H9 (cell line): ENCODE results near the gene RBPJL. TPM values are rescaled to one million over a fixed set of nuclear protein-coding genes. Genes with fewer than 3 reads are reported as not detected.

Source experiments
- DNase-seq: peaks from one replicate; pipeline ENCODE4 v3.0.0-alpha.2; 2017
- H2AFZ ChIP-seq: one replicate; pipeline ENCODE4 v1.6.1; 2013; ENCODE audit warnings: mild to moderate bottlenecking, low read length, control low read depth, moderate library complexity
- H2AK5ac ChIP-seq: 2 replicates; pipeline ENCODE4 v1.6.1; 2013; ENCODE audit warnings: low read length, control low read depth, mixed read lengths; ENCODE audit not compliant: insufficient read length
- H2BK120ac ChIP-seq: one replicate; pipeline ENCODE4 v1.6.1; 2013; ENCODE audit warnings: low read depth, mild to moderate bottlenecking, low read length, control low read depth, inconsistent platforms; ENCODE audit not compliant: poor library complexity, severe bottlenecking
- H2BK12ac ChIP-seq: 2 replicates; pipeline ENCODE4 v1.6.1; 2013; ENCODE audit warnings: low read length, control low read depth, mixed read lengths, low read depth; ENCODE audit not compliant: insufficient read length
- H2BK15ac ChIP-seq: 2 replicates; pipeline ENCODE4 v1.6.1; 2013; ENCODE audit warnings: low read depth, low read length, control low read depth
- H2BK20ac ChIP-seq: one replicate; pipeline ENCODE4 v1.6.1; 2013; ENCODE audit warnings: low read depth, mild to moderate bottlenecking, low read length, control low read depth, inconsistent platforms; ENCODE audit not compliant: poor library complexity, severe bottlenecking
- H2BK5ac ChIP-seq: 2 replicates; pipeline ENCODE4 v1.6.1; 2013; ENCODE audit warnings: low read length, control low read depth, mixed read lengths; ENCODE audit not compliant: insufficient read length
- H3K14ac ChIP-seq: 2 replicates; pipeline ENCODE4 v1.6.1; 2013; ENCODE audit warnings: low read length, control low read depth; ENCODE audit not compliant: insufficient read depth
- H3K18ac ChIP-seq: 2 replicates; pipeline ENCODE4 v1.6.1; 2013; ENCODE audit warnings: low read depth, mild to moderate bottlenecking, mixed read lengths, low read length, control low read depth; ENCODE audit not compliant: insufficient read length
- H3K23ac ChIP-seq: 2 replicates; pipeline ENCODE4 v1.6.1; 2013; ENCODE audit warnings: low read length, control low read depth, mixed read lengths, low read depth; ENCODE audit not compliant: insufficient read length
- H3K23me2 ChIP-seq: 2 replicates; pipeline ENCODE4 v1.6.1; 2013; ENCODE audit warnings: low read depth, mild to moderate bottlenecking, mixed read lengths, low read length, control low read depth; ENCODE audit not compliant: insufficient read length, poor library complexity, severe bottlenecking
- H3K27ac ChIP-seq: 2 replicates; pipeline ENCODE4 v1.5.1; 2013; ENCODE audit warnings: low read length, control low read depth, mixed read lengths, low read depth; ENCODE audit not compliant: insufficient read length
- H3K27me3 ChIP-seq: 2 replicates; pipeline ENCODE4 v1.6.1; 2013; ENCODE audit warnings: low read length, control low read depth, inconsistent platforms; ENCODE audit not compliant: insufficient read depth
- H3K4ac ChIP-seq: 2 replicates; pipeline ENCODE4 v1.6.1; 2013; ENCODE audit warnings: low read depth, mild to moderate bottlenecking, control low read depth, inconsistent platforms, low read length, moderate library complexity
- H3K4me1 ChIP-seq: 2 replicates; pipeline ENCODE4 v1.6.1; 2013; ENCODE audit warnings: low read length, control low read depth, inconsistent platforms; ENCODE audit not compliant: insufficient read depth
- H3K4me2 ChIP-seq: 2 replicates; pipeline ENCODE4 v1.6.1; 2013; ENCODE audit warnings: low read length, control low read depth, mixed read lengths; ENCODE audit not compliant: insufficient read length, insufficient read depth
- H3K56ac ChIP-seq: 2 replicates; pipeline ENCODE4 v1.6.1; 2013; ENCODE audit warnings: low read depth, mild to moderate bottlenecking, mixed read lengths, low read length, control low read depth; ENCODE audit not compliant: insufficient read length
- H3K79me1 ChIP-seq: 2 replicates; pipeline ENCODE4 v1.6.1; 2013; ENCODE audit warnings: low read depth, mild to moderate bottlenecking, moderate library complexity, low read length, control low read depth, inconsistent platforms; ENCODE audit not compliant: insufficient read depth, poor library complexity, severe bottlenecking
- H3K79me2 ChIP-seq: 2 replicates; pipeline ENCODE4 v1.6.1; 2013; ENCODE audit warnings: low read length, control low read depth, inconsistent platforms; ENCODE audit not compliant: insufficient read depth
- H3K9ac ChIP-seq: 2 replicates; pipeline ENCODE4 v1.6.1; 2013; ENCODE audit warnings: low read length, control low read depth, mixed read lengths; ENCODE audit not compliant: insufficient read length; ENCODE audit errors: extremely low read depth
- H3K9me3 ChIP-seq: one replicate; pipeline ENCODE4 v1.6.1; 2013; ENCODE audit warnings: low read depth, low read length, inconsistent platforms; ENCODE audit not compliant: control insufficient read depth
- H3T11ph ChIP-seq: one replicate; pipeline ENCODE4 v1.6.1; 2013; ENCODE audit warnings: mild to moderate bottlenecking, low read length, control low read depth, inconsistent platforms
- H4K20me1 ChIP-seq: one replicate; pipeline ENCODE4 v1.6.1; 2013; ENCODE audit not compliant: control insufficient read depth, insufficient read length, insufficient read depth
- H4K5ac ChIP-seq: 2 replicates; pipeline ENCODE4 v1.6.1; 2013; ENCODE audit warnings: low read depth, mild to moderate bottlenecking, mixed read lengths, low read length, control low read depth; ENCODE audit not compliant: insufficient read length
- H4K8ac ChIP-seq: replicated peaks from 2 replicates; pipeline ENCODE4 v1.6.1; 2013; ENCODE audit warnings: low read length, control low read depth, mixed read lengths, low read depth; ENCODE audit not compliant: insufficient read length
- H4K91ac ChIP-seq: 2 replicates; pipeline ENCODE4 v1.6.1; 2013; ENCODE audit warnings: low read depth, mild to moderate bottlenecking, moderate library complexity, mixed read lengths, low read length, control low read depth; ENCODE audit not compliant: insufficient read length
- H3K27ac Mint-ChIP-seq, 3 experiments: 2 replicates in 2 of 3; 3 replicates in 1 of 3; pipeline ENCODE4 v1.8.0; 2020 to 2021; ENCODE audit warnings: mixed read lengths in 3 of 3, mild to moderate bottlenecking in 1 of 3, moderate library complexity in 1 of 3
- H3K27me3 Mint-ChIP-seq: 2 replicates; pipeline ENCODE4 v1.8.0; 2021; ENCODE audit warnings: low read depth, mild to moderate bottlenecking, moderate library complexity, mixed read lengths
- H3K36me3 Mint-ChIP-seq, 3 experiments: 2 replicates in 2 of 3; 3 replicates in 1 of 3; pipeline ENCODE4 v1.8.0; 2020 to 2021; ENCODE audit warnings: low read depth in 3 of 3, mixed read lengths in 3 of 3; ENCODE audit not compliant: insufficient read depth in 1 of 3
- H3K4me1 Mint-ChIP-seq, 2 experiments: 2 replicates each; pipeline ENCODE4 v1.8.0; 2020; ENCODE audit warnings: mixed read lengths in 2 of 2
- H3K4me3 Mint-ChIP-seq, 2 experiments: 2 replicates in 1 of 2; 3 replicates in 1 of 2; pipeline ENCODE4 v1.8.0; 2020 to 2021; ENCODE audit warnings: mild to moderate bottlenecking in 2 of 2, mixed read lengths in 2 of 2, moderate library complexity in 1 of 2
- H3K9me3 Mint-ChIP-seq, 2 experiments: 2 replicates in 1 of 2; 3 replicates in 1 of 2; pipeline ENCODE4 v1.8.0; 2020; ENCODE audit warnings: mild to moderate bottlenecking in 2 of 2, mixed read lengths in 2 of 2, moderate library complexity in 1 of 2
- CTCF ChIP-seq: fragments of 200-600 bp; sonication (generic); conservative IDR thresholded peaks from 3 replicates; pipeline ENCODE4 v1.8.0; 2021; ENCODE audit warnings: antibody characterized with exemption, mild to moderate bottlenecking
- WGBS: extraction: QIAGEN DNeasy Blood & Tissue Kit; methylation state at CpG from one replicate; pipeline ENCODE4 v1.1.7; 2013; ENCODE audit warnings: missing lambda C conversion rate, low lambda C conversion rate, mixed read lengths; ENCODE audit not compliant: insufficient read length; ENCODE audit errors: extremely low coverage; 5-methylcytosine and 5-hydroxymethylcytosine counted together
- total RNA-seq: library from RNA; stranded (reverse); gene quantifications from 2 replicates; pipeline ENCODE4 v1.2.1, GENCODE V29; 2021

Gene RBPJL
- total RNA-seq, 1 experiment from 2014 or later = 0.28 TPM

GRCh38 chr20:45354423-45355208 is 48.0 kb downstream of the RBPJL start:
- WGBS = no CpG with 5 or more reads among the region's 9 CpGs
- no peak for TF ChIP-seq CTCF
- H3K23ac ChIP-seq = no peak overlapping the region
- no peak overlapping the region for H4K8ac ChIP-seq
- H2BK5ac ChIP-seq = no peak overlapping the region
- H2AK5ac ChIP-seq = no peak overlapping the region
- Mint-ChIP-seq H3K36me3 (no peaks in the 10 kb centered on the region), H3K27me3 (no peaks in the 10 kb centered on the region), H3K27ac (no peak overlapping the region), H3K4me1 (peaks cover 35 to 42% of the 10 kb centered on the region in 2 experiments), H3K9me3 (no peaks in the 10 kb centered on the region), H3K4me3 (no peak overlapping the region)
- H3K4me1 ChIP-seq = peaks cover 3% of the 10 kb centered on the region; the same call in 1 of the 2 replicates
- no peak overlapping the region for H3K14ac ChIP-seq
- H3K4ac ChIP-seq = no peak overlapping the region
- H3K18ac ChIP-seq = no peak overlapping the region
- no peak overlapping the region for H2AFZ ChIP-seq
- no peak overlapping the region for H3T11ph ChIP-seq
- H3K27ac ChIP-seq = no peak overlapping the region
- H3K27me3 ChIP-seq = no peaks in the 10 kb centered on the region
- H3K9me3 ChIP-seq = no peaks in the 10 kb centered on the region
- no peaks in the 10 kb centered on the region for H4K20me1 ChIP-seq
- DNase-seq = no peak
- H2BK12ac ChIP-seq = no peak overlapping the region
- no peak overlapping the region for H2BK120ac ChIP-seq
- H4K91ac ChIP-seq = no peak overlapping the region
- H2BK20ac ChIP-seq = no peak overlapping the region
- H4K5ac ChIP-seq = no peak overlapping the region
- H3K79me2 ChIP-seq = no peaks in the 10 kb centered on the region
- no peaks in the 10 kb centered on the region for H3K23me2 ChIP-seq
- no peaks in the 10 kb centered on the region for H3K79me1 ChIP-seq
- H3K9ac ChIP-seq = no peak overlapping the region
- H3K4me2 ChIP-seq = no peak overlapping the region
- H3K56ac ChIP-seq = no peak overlapping the region
- no peak overlapping the region for H2BK15ac ChIP-seq
